HG03469 (cell line): Measurements from ENCODE around the gene RPS19BP1.

ENCODE experiments used
- ATAC-seq: cut with Tn5 transposase; IDR thresholded peaks from one replicate; pipeline ENCODE4 v1.9.1; 2021; ENCODE audit warnings: mild to moderate bottlenecking, moderate library complexity, moderate number of reproducible peaks; ENCODE audit not compliant: unreplicated experiment

The RPS19BP1 gene

GRCh38 chr22:39532215-39533073 is at the start of gene RPS19BP1:
Gene RPS19BP1, minus strand, starts transcription at chr22:39532748. Its CDS starts 10 bp downstream, at chr22:39532738.
- ATAC-seq = peak; percentile 38

GRCh38 chr22:39581303-39581702 is 48.8 kb upstream of the RPS19BP1 start:
- ATAC-seq = no peak

- no peak for ATAC-seq
Observed at GRCh38 chr22:39580795-39581194, 48.2 kb upstream of the RPS19BP1 start.

GRCh38 chr22:39580006-39580441 is 47.5 kb upstream of the RPS19BP1 start:
- ATAC-seq = no peak

GRCh38 chr22:39577900-39578299 is 45.4 kb upstream of the RPS19BP1 start:
- ATAC-seq = no peak

- ATAC-seq = no peak
Observed at GRCh38 chr22:39577366-39577765, 44.8 kb upstream of the RPS19BP1 start.

GRCh38 chr22:39576027-39576426 is 43.5 kb upstream of the RPS19BP1 start:
- ATAC-seq = no peak

GRCh38 chr22:39575552-39575825 is 42.9 kb upstream of the RPS19BP1 start:
- ATAC-seq = no peak

- ATAC-seq = no peak
Observed at GRCh38 chr22:39574779-39575551, 42.4 kb upstream of the RPS19BP1 start.

GRCh38 chr22:39571538-39571937 is 39.0 kb upstream of the RPS19BP1 start:
- no peak for ATAC-seq

GRCh38 chr22:39570665-39571064 is 38.1 kb upstream of the RPS19BP1 start, which contains the start of gene CACNA1I:
Gene CACNA1I, plus strand, starts transcription at chr22:39570753. Its CDS starts 0 bp downstream, at chr22:39570753.
- no peak for ATAC-seq

- no peak for ATAC-seq
Observed at GRCh38 chr22:39570226-39570625, 37.7 kb upstream of the RPS19BP1 start.

GRCh38 chr22:39569066-39569465 is 36.5 kb upstream of the RPS19BP1 start:
- no peak for ATAC-seq

- ATAC-seq = no peak
Observed at GRCh38 chr22:39568278-39568981, 35.9 kb upstream of the RPS19BP1 start.

GRCh38 chr22:39567135-39567946 is 34.8 kb upstream of the RPS19BP1 start:
- no peak for ATAC-seq

- ATAC-seq = no peak
Observed at GRCh38 chr22:39565414-39565944, 32.9 kb upstream of the RPS19BP1 start.

- ATAC-seq = no peak
Observed at GRCh38 chr22:39563571-39564428, 31.3 kb upstream of the RPS19BP1 start.

GRCh38 chr22:39562839-39563489 is 30.4 kb upstream of the RPS19BP1 start:
- no peak for ATAC-seq

- ATAC-seq = no peak
Observed at GRCh38 chr22:39560127-39560526, 27.6 kb upstream of the RPS19BP1 start.
